CD4-positive, CD25-positive, alpha-beta regulatory T cell (primary cell): ENCODE measurements around the gene RBM22. TPM values are rescaled to one million over a fixed set of nuclear protein-coding genes. Genes with fewer than 3 reads are reported as not detected.

Experiments
- ATAC-seq, 2 donors: fragments of 150-1000 bp; cut with Tn5 transposase; one replicate each; pipeline ENCODE4 v1.10.0; 2021; ENCODE audit warnings: low read depth in 2 of 2, moderate number of reproducible peaks in 2 of 2, moderate library complexity in 1 of 2
- DNase-seq, 3 donors: peaks; one replicate each; pipeline versions ENCODE4 v3.0.0 to v3.0.0-alpha.2; 2012 to 2022; ENCODE audit warnings: mixed read lengths in 1 of 3
- H3K27ac ChIP-seq: one replicate; pipeline ENCODE4 v1.7.0; 2013; ENCODE audit warnings: mild to moderate bottlenecking, low read length; ENCODE audit not compliant: insufficient read depth, poor library complexity, severe bottlenecking
- H3K27me3 ChIP-seq: one replicate; pipeline ENCODE4 v1.7.0; 2013; ENCODE audit warnings: low read length; ENCODE audit not compliant: control insufficient read depth, insufficient read depth
- H3K36me3 ChIP-seq: one replicate; pipeline ENCODE4 v1.7.0; 2013; ENCODE audit warnings: mild to moderate bottlenecking, low read length, moderate library complexity; ENCODE audit not compliant: control insufficient read depth, insufficient read depth
- H3K4me1 ChIP-seq: 2 replicates; pipeline ENCODE4 v1.7.0; 2013; ENCODE audit warnings: mild to moderate bottlenecking, low read length; ENCODE audit not compliant: insufficient read depth, control insufficient read depth, poor library complexity, severe bottlenecking
- H3K4me3 ChIP-seq: one replicate; pipeline ENCODE4 v1.7.0; 2013; ENCODE audit warnings: low read depth, mild to moderate bottlenecking, low read length, moderate library complexity
- H3K9me3 ChIP-seq, 2 experiments: 1 replicate in 1 of 2; 2 replicates in 1 of 2; pipeline ENCODE4 v1.7.0; 2013; ENCODE audit warnings: low read length in 2 of 2, mild to moderate bottlenecking in 1 of 2, moderate library complexity in 1 of 2; ENCODE audit not compliant: control insufficient read depth in 2 of 2
- H3K27ac Mint-ChIP-seq, 3 donors: one replicate each; pipeline ENCODE4 v1.8.0; 2020 to 2022; ENCODE audit warnings: mild to moderate bottlenecking in 3 of 3, mixed read lengths in 3 of 3, moderate library complexity in 2 of 3
- H3K27me3 Mint-ChIP-seq: one replicate; pipeline ENCODE4 v1.8.0; 2022; ENCODE audit warnings: mild to moderate bottlenecking, mixed read lengths
- H3K36me3 Mint-ChIP-seq: one replicate; pipeline ENCODE4 v1.8.0; 2020; ENCODE audit warnings: mixed read lengths
- H3K4me1 Mint-ChIP-seq, 4 donors: one replicate each; pipeline ENCODE4 v1.8.0; 2020 to 2022; ENCODE audit warnings: mixed read lengths in 4 of 4, mild to moderate bottlenecking in 1 of 4
- H3K4me3 Mint-ChIP-seq, 4 donors: one replicate each; pipeline ENCODE4 v1.8.0; 2020 to 2022; ENCODE audit warnings: mild to moderate bottlenecking in 4 of 4, mixed read lengths in 4 of 4, moderate library complexity in 3 of 4
- H3K9me3 Mint-ChIP-seq, 7 donors: one replicate each; pipeline ENCODE4 v1.8.0; 2020 to 2022; ENCODE audit warnings: mixed read lengths in 7 of 7, mild to moderate bottlenecking in 3 of 7, moderate library complexity in 2 of 7
- polyA plus RNA-seq, 4 donors: library from polyadenylated mRNA; unstranded; fragments of 300-500 nt; fragmentation: Illumina TruSeq; gene quantifications; one replicate each; pipeline ENCODE4 v1.2.3, GENCODE V29; 2021
- total RNA-seq: library from RNA; stranded (reverse); gene quantifications from one replicate; pipeline ENCODE4 v1.2.3, GENCODE V29; 2022

Gene RBM22
- total and polyA plus RNA-seq, 5 donors from 2014 or later = 67.9 to 109 (median 70.5) TPM

DNA sequence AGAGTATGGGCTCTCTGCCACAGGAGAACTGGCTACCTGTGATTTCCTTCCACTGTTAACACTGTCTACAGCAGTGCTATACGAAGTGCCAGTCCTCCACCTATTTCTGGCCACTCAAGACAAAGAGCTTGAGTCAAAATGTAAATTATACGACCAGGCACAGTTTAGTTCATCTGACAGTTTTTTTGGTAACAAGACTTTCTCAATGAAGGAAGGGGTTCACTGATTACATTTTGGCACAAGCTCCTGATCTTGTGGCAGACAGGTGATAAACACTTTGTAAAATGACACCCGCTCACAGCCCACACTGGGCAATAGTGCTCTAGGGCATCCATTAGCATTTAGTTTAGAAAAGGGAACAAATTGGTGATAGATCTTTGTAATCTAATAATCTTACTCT is 8.6 kb downstream of the RBM22 start:
- Mint-ChIP-seq H3K27ac (peak overlapping the region in 1 of 3 donors; percentile 7), H3K36me3 (peaks cover 65% of the 10 kb centered on the region), H3K4me3 (no peak overlapping the region), H3K27me3 (no peaks in the 10 kb centered on the region), H3K9me3 (no peaks in the 10 kb centered on the region), H3K4me1 (peaks cover 0 to 8% (median 2%) of the 10 kb centered on the region in 4 donors)
- H3K27me3 ChIP-seq = no peaks in the 10 kb centered on the region
- H3K4me3 ChIP-seq = no peak overlapping the region
- H3K27ac ChIP-seq = no peak overlapping the region
- ATAC-seq = no peak
- H3K36me3 ChIP-seq = peaks cover 66% of the 10 kb centered on the region
- no peak for DNase-seq
- H3K9me3 ChIP-seq = no peaks in the 10 kb centered on the region
- no peaks in the 10 kb centered on the region for H3K4me1 ChIP-seq

DNA sequence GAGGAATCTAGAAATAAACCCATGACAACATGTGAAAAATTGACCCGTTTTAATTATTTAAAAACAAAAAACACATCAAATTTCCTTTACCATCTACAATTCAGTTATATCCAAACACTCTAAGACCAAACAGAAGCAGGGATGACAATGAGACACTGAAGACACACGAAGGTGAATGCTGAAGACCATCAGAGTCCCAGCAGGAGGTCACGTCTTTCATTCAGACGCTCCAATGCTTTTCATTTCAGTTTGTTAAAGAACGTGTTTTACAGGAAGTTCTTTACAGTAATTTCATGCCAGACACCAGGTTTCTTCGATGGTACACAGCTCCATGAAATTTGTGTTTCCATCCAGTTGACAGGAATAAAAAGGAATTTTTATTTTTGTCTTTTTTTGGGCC is 10.1 kb downstream of the RBM22 start:
- no peak for DNase-seq
- H3K36me3 Mint-ChIP-seq = peaks cover 56% of the 10 kb centered on the region
- Histone ChIP-seq H3K9me3 (no peaks in the 10 kb centered on the region), H3K4me1 (no peaks in the 10 kb centered on the region), H3K36me3 (peaks cover 51% of the 10 kb centered on the region), H3K4me3 (no peak overlapping the region), H3K27me3 (no peaks in the 10 kb centered on the region), H3K27ac (no peak overlapping the region)
- peak overlapping the region in 1 of 3 donors; percentile 48 for H3K27ac Mint-ChIP-seq
- H3K9me3 Mint-ChIP-seq = no peaks in the 10 kb centered on the region
- no peak overlapping the region for H3K4me3 Mint-ChIP-seq
- no peaks in the 10 kb centered on the region for H3K27me3 Mint-ChIP-seq
- ATAC-seq = no peak
- H3K4me1 Mint-ChIP-seq = peaks cover 0 to 8% (median 2%) of the 10 kb centered on the region in 4 donors

- peak overlapping the region in 1 of 3 donors; percentile 58 for H3K27ac Mint-ChIP-seq
- H3K9me3 Mint-ChIP-seq = no peaks in the 10 kb centered on the region
- DNase-seq (no peak), ATAC-seq (no peak)
- H3K36me3 Mint-ChIP-seq = peaks cover 39% of the 10 kb centered on the region
- Histone ChIP-seq H3K4me3 (no peak overlapping the region), H3K27me3 (no peaks in the 10 kb centered on the region), H3K4me1 (no peaks in the 10 kb centered on the region), H3K27ac (no peak overlapping the region), H3K9me3 (no peaks in the 10 kb centered on the region), H3K36me3 (peaks cover 34% of the 10 kb centered on the region)
- H3K4me1 Mint-ChIP-seq = peaks cover 0 to 8% (median 2%) of the 10 kb centered on the region in 4 donors
- H3K4me3 Mint-ChIP-seq = no peak overlapping the region
- no peaks in the 10 kb centered on the region for H3K27me3 Mint-ChIP-seq
These were observed 11.7 kb downstream of the RBM22 start for GRCh38 chr5:150689120-150689519.

- H3K4me3 Mint-ChIP-seq = no peak overlapping the region
- H3K9me3 Mint-ChIP-seq = peaks cover 0 to 1% (median 0%) of the 10 kb centered on the region in 7 donors
- DNase-seq (no peak), ATAC-seq (no peak)
- H3K4me1 Mint-ChIP-seq = peaks cover 0 to 8% (median 3%) of the 10 kb centered on the region in 4 donors
- Histone ChIP-seq H3K27ac (no peak overlapping the region), H3K4me3 (no peak overlapping the region), H3K9me3 (no peaks in the 10 kb centered on the region), H3K27me3 (peaks cover 2% of the 10 kb centered on the region), H3K36me3 (peaks cover 3% of the 10 kb centered on the region), H3K4me1 (peaks cover 12% of the 10 kb centered on the region)
- H3K27me3 Mint-ChIP-seq = peaks cover 23% of the 10 kb centered on the region
- no peak overlapping the region for H3K27ac Mint-ChIP-seq
- H3K36me3 Mint-ChIP-seq = peaks cover 20% of the 10 kb centered on the region
These were observed 24.3 kb downstream of the RBM22 start for GRCh38 chr5:150676578-150676977.

GRCh38 chr5:150675069-150675468 is 25.8 kb downstream of the RBM22 start:
- ATAC-seq (no peak), DNase-seq (no peak)
- Mint-ChIP-seq H3K36me3 (peaks cover 13% of the 10 kb centered on the region), H3K27me3 (peaks cover 38% of the 10 kb centered on the region), H3K27ac (no peak overlapping the region), H3K4me3 (no peak overlapping the region), H3K9me3 (peaks cover 0 to 1% (median 0%) of the 10 kb centered on the region in 7 donors), H3K4me1 (peaks cover 0 to 16% (median 5%) of the 10 kb centered on the region in 4 donors)
- Histone ChIP-seq H3K4me3 (no peak overlapping the region), H3K36me3 (peaks cover 2% of the 10 kb centered on the region), H3K27ac (no peak overlapping the region), H3K27me3 (peaks cover 13% of the 10 kb centered on the region), H3K4me1 (peaks cover 16% of the 10 kb centered on the region), H3K9me3 (no peaks in the 10 kb centered on the region)

DNA sequence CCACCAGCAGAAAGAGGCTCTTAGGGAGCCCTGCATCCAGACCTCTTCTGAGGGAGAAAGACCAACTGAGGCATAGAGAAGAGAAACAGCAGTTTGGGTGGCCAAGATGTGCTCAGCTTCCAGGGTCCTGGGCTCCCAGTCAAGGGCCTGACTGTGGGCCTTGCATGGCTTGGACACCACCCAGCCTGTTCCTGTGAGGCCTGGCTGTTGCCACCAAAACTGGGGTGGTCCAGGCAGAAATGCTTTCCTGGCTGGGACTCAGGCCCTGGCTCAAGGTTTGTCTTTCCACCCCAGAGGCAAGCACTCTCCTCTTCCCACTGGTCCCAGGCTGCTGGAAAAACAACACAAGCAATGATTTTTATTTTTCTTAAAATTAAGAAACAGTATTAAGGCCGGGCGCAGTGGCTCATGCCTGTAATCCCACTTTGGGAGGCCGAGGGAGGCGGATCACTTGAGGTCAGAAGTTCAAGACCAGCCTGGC is 26.5 kb downstream of the RBM22 start:
- no peaks in the 10 kb centered on the region for H3K36me3 ChIP-seq
- DNase-seq (no peak), ATAC-seq (no peak)
- Mint-ChIP-seq H3K27me3 (peaks cover 42% of the 10 kb centered on the region), H3K9me3 (peaks cover 0 to 1% (median 0%) of the 10 kb centered on the region in 7 donors), H3K36me3 (peaks cover 10% of the 10 kb centered on the region), H3K4me1 (peaks cover 0 to 16% (median 5%) of the 10 kb centered on the region in 4 donors), H3K4me3 (no peak overlapping the region), H3K27ac (no peak overlapping the region)
- H3K4me1 ChIP-seq = peaks cover 16% of the 10 kb centered on the region
- H3K9me3 ChIP-seq = no peaks in the 10 kb centered on the region
- no peak overlapping the region for H3K4me3 ChIP-seq
- H3K27me3 ChIP-seq = peaks cover 16% of the 10 kb centered on the region
- H3K27ac ChIP-seq = no peak overlapping the region

- H3K27ac ChIP-seq = no peak overlapping the region
- H3K9me3 Mint-ChIP-seq = peaks cover 0 to 1% (median 0%) of the 10 kb centered on the region in 7 donors
- peaks cover 16% of the 10 kb centered on the region for H3K27me3 ChIP-seq
- DNase-seq (no peak), ATAC-seq (no peak)
- H3K27me3 Mint-ChIP-seq = peaks cover 42% of the 10 kb centered on the region
- H3K4me3 Mint-ChIP-seq = peak overlapping the region in 2 of 4 donors; percentile 32 to 80
- H3K4me1 ChIP-seq = peaks cover 16% of the 10 kb centered on the region
- no peak overlapping the region for H3K27ac Mint-ChIP-seq
- H3K9me3 ChIP-seq = no peaks in the 10 kb centered on the region
- H3K36me3 ChIP-seq = no peaks in the 10 kb centered on the region
- H3K36me3 Mint-ChIP-seq = peaks cover 5% of the 10 kb centered on the region
- H3K4me1 Mint-ChIP-seq = peaks cover 0 to 16% (median 5%) of the 10 kb centered on the region in 4 donors
- no peak overlapping the region for H3K4me3 ChIP-seq
These were observed 28.0 kb downstream of the RBM22 start for GRCh38 chr5:150672884-150673275.

DNA sequence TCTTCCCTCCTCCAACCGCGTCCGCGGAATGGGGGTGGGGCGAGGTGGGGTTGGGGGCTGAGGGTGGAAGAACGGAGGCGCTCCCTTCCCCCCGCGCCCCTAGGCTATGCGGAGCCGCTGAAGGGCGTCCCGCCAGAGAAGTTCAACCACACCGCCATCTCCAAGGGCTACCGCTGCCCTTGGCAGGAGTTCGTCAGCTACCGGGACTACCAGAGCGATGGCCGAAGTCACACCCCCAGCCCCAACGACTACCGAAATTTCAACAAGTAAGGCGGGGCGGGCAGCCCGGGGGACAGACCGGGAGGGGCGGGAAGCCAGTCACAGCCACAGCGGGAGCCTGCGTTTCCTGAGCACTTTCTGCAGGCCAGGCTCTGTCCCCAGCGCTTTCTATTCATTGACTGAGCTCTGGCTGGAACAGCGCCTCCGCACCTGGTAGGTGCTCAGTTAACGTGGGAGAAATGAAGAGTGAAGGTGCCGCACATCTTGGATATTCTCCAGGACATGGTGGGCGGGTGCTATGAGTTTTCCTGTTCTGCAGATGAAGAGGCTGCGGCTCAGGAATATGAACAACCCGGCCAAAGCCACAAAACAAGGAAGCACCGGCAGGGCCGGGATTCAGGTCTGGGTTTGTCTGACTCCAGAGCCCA is 28.5 kb downstream of the RBM22 start:
- no peak overlapping the region for H3K27ac Mint-ChIP-seq

More for the DNA sequence above, 28.5 kb downstream of the RBM22 start:
- no peak overlapping the region for H3K4me3 ChIP-seq
- peaks cover under 1% of the 10 kb centered on the region for H3K36me3 Mint-ChIP-seq
- H3K9me3 ChIP-seq = no peaks in the 10 kb centered on the region
- H3K4me1 ChIP-seq = peaks cover 16% of the 10 kb centered on the region
- H3K27me3 Mint-ChIP-seq = peaks cover 42% of the 10 kb centered on the region
- H3K9me3 Mint-ChIP-seq = no peaks in the 10 kb centered on the region
- ATAC-seq (peak in 1 of 2 donors; percentile 37), DNase-seq (peak in 1 of 3 donors; percentile 17)
- peak overlapping the region; percentile 64 to 80 (median 76) for H3K4me3 Mint-ChIP-seq
- H3K36me3 ChIP-seq = no peaks in the 10 kb centered on the region
- H3K27ac ChIP-seq = no peak overlapping the region
- peaks cover 16% of the 10 kb centered on the region for H3K27me3 ChIP-seq
- H3K4me1 Mint-ChIP-seq = peaks cover 0 to 16% (median 5%) of the 10 kb centered on the region in 4 donors
